Glutamatergic neuron (in vitro differentiated cells): ENCODE measurements around the gene GRHL1. TPM values are rescaled to one million over a fixed set of nuclear protein-coding genes. Genes with fewer than 3 reads are reported as not detected.

Source experiments
- DNase-seq: peaks from one replicate; pipeline ENCODE4 v3.0.0; 2022
- H3K27ac Mint-ChIP-seq: one replicate; pipeline ENCODE4 v1.8.0; 2020; ENCODE audit warnings: mild to moderate bottlenecking, mixed read lengths, inconsistent platforms; ENCODE audit not compliant: unreplicated experiment
- H3K27me3 Mint-ChIP-seq: one replicate; pipeline ENCODE4 v1.8.0; 2020; ENCODE audit warnings: mild to moderate bottlenecking, moderate library complexity, mixed read lengths, inconsistent platforms; ENCODE audit not compliant: unreplicated experiment
- H3K36me3 Mint-ChIP-seq: one replicate; pipeline ENCODE4 v1.8.0; 2020; ENCODE audit warnings: mild to moderate bottlenecking, mixed read lengths, inconsistent platforms; ENCODE audit not compliant: unreplicated experiment
- H3K4me1 Mint-ChIP-seq: one replicate; pipeline ENCODE4 v1.8.0; 2020; ENCODE audit warnings: mild to moderate bottlenecking, low read depth, mixed read lengths, inconsistent platforms; ENCODE audit not compliant: unreplicated experiment
- H3K4me3 Mint-ChIP-seq: one replicate; pipeline ENCODE4 v1.8.0; 2020; ENCODE audit warnings: mild to moderate bottlenecking, mixed read lengths, inconsistent platforms; ENCODE audit not compliant: unreplicated experiment
- H3K9me3 Mint-ChIP-seq: one replicate; pipeline ENCODE4 v1.8.0; 2020; ENCODE audit warnings: mild to moderate bottlenecking, moderate library complexity, mixed read lengths, inconsistent platforms; ENCODE audit not compliant: unreplicated experiment
- CTCF ChIP-seq: fragments of 200-600 bp; sonication (generic); IDR thresholded peaks from one replicate; pipeline ENCODE4 v1.5.0; 2021; ENCODE audit not compliant: partially characterized antibody, unreplicated experiment
- total RNA-seq: library from RNA; stranded (reverse); fragmentation: NEBNext Ultra II Directional; extraction: Animal tissue kit (Norgen Biotek cat#: 25700); gene quantifications from one replicate; pipeline ENCODE4 v1.2.1, GENCODE V29; 2021; ENCODE audit not compliant: unreplicated experiment

GRHL1 gene
- total RNA-seq, 1 donor from 2014 or later, result 4.3 TPM

- Mint-ChIP-seq H3K27me3 (peaks cover 12% of the 10 kb centered on the region), H3K4me3 (peak overlapping the region; percentile 26), H3K9me3 (peaks cover 11% of the 10 kb centered on the region), H3K36me3 (peaks cover 4% of the 10 kb centered on the region), H3K4me1 (peaks cover 16% of the 10 kb centered on the region), H3K27ac (no peak overlapping the region)
- no peak for TF ChIP-seq CTCF
- DNase-seq, result no peak
These were observed 2.8 kb upstream of the GRHL1 start for GRCh38 chr2:9948721-9949120.

- TF ChIP-seq CTCF, result no peak
- peaks cover 12% of the 10 kb centered on the region for H3K27me3 Mint-ChIP-seq
- peaks cover 23% of the 10 kb centered on the region for H3K4me1 Mint-ChIP-seq
- peaks cover 11% of the 10 kb centered on the region for H3K9me3 Mint-ChIP-seq
- H3K4me3 Mint-ChIP-seq, result peak overlapping the region; percentile 61
- no peak for DNase-seq
- peaks cover 4% of the 10 kb centered on the region for H3K36me3 Mint-ChIP-seq
- H3K27ac Mint-ChIP-seq, result no peak overlapping the region
These were observed 2.1 kb upstream of the GRHL1 start for GRCh38 chr2:9949239-9949991.

- Mint-ChIP-seq H3K4me3 (peak overlapping the region; percentile 61), H3K9me3 (peaks cover 11% of the 10 kb centered on the region), H3K36me3 (peaks cover 4% of the 10 kb centered on the region), H3K27ac (no peak overlapping the region), H3K4me1 (peaks cover 25% of the 10 kb centered on the region), H3K27me3 (peaks cover 12% of the 10 kb centered on the region)
- DNase-seq, result no peak
- no peak for TF ChIP-seq CTCF
These were observed 1.4 kb upstream of the GRHL1 start for GRCh38 chr2:9949992-9950520.

- Mint-ChIP-seq H3K27me3 (peaks cover 12% of the 10 kb centered on the region), H3K4me1 (peaks cover 25% of the 10 kb centered on the region), H3K9me3 (peaks cover 11% of the 10 kb centered on the region), H3K36me3 (peaks cover 4% of the 10 kb centered on the region), H3K4me3 (peak overlapping the region; percentile 74), H3K27ac (no peak overlapping the region)
- DNase-seq, result peak; percentile 68
- TF ChIP-seq CTCF, result no peak
These were observed 797 bp upstream of the GRHL1 start for GRCh38 chr2:9950521-9951271.

- no peak overlapping the region for H3K4me3 Mint-ChIP-seq
- no peak for DNase-seq
- peaks cover 12% of the 10 kb centered on the region for H3K27me3 Mint-ChIP-seq
- peaks cover 25% of the 10 kb centered on the region for H3K4me1 Mint-ChIP-seq
- H3K27ac Mint-ChIP-seq, result no peak overlapping the region
- TF ChIP-seq CTCF, result no peak
- peaks cover 4% of the 10 kb centered on the region for H3K36me3 Mint-ChIP-seq
- H3K9me3 Mint-ChIP-seq, result peaks cover 11% of the 10 kb centered on the region
These were observed 296 bp upstream of the GRHL1 start for GRCh38 chr2:9951272-9951521.
